Right renal pelvis (tissue), 4 donors: ENCODE data around the gene ITLN2. TPM values are rescaled to one million over a fixed set of nuclear protein-coding genes. Genes with fewer than 3 reads are reported as not detected.
"Not testable (repeated sequence)": the region's sequence is repeated elsewhere in the genome, so short reads cannot be mapped to it uniquely, and the experiment has no call there.

Experiments used
- DNase-seq, 4 donors: peaks; one replicate each; pipeline ENCODE4 v3.0.0-alpha.2; 2013; ENCODE audit warnings: low read depth in 4 of 4, low spot score in 3 of 4, missing footprints in 1 of 4
- polyA plus RNA-seq, 4 donors: library from polyadenylated mRNA; unstranded; fragments of 120-200 nt; gene quantifications; one replicate each; pipeline ENCODE4 v1.2.1, GENCODE V29; 2013; ENCODE audit not compliant: insufficient read length in 4 of 4

ITLN2 gene
- polyA plus RNA-seq, 4 donors: 0.06 TPM; not detected in 3

- no peak for DNase-seq
Measured at GRCh38 chr1:160956966-160957365, 2.4 kb upstream of the ITLN2 start.

DNA sequence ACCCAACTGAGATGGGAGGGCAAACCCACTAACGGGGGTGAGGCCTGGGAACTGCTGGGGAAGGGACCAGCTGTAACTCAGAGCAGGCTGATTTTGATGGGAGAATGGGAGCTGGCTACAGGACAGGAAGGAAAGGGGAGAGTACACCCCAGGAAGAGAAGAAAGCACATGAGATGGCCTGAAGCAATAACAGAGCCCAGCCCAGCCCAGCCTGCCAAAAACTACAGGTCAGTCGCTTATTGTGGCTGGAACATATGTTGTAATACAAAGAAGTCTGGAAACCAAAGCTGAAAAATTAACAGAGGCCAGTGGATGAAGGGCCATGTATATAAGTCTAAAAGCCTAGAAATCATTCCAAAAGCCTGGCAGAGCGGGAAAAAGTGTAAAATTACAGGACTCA is 1.6 kb downstream of the ITLN2 start:
- no peak for DNase-seq

GRCh38 chr1:160952129-160952510 is 2.5 kb downstream of the ITLN2 start:
- DNase-seq: no peak

- DNase-seq: peak; percentile 27 to 37 (median 32)
Measured at GRCh38 chr1:160951443-160952128, 3.0 kb downstream of the ITLN2 start.

DNA sequence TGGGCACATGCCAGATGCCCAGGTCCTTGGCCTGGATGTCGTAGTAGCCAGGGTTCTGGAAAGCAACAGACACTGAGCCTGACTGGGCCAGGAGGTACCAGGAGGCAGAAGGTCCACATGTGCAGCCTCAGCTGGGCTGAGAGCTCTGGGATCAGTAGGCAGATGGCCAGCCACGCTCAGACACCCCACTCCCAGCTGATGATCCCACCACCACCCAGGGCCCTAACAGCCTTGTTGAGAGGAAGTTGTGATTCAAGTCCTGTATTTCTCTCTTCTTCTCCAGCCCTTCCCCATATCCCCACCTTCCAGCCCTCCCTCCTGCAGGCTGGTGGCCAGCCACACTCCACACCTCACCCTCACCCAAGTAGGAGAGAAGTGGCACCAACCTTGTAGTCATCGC is 4.0 kb downstream of the ITLN2 start:
- DNase-seq: no peak

- DNase-seq: no peak
Measured at GRCh38 chr1:160949881-160950280, 4.7 kb downstream of the ITLN2 start.

GRCh38 chr1:160949216-160949880 is 5.3 kb downstream of the ITLN2 start:
- DNase-seq: not testable (repeated sequence)

DNA sequence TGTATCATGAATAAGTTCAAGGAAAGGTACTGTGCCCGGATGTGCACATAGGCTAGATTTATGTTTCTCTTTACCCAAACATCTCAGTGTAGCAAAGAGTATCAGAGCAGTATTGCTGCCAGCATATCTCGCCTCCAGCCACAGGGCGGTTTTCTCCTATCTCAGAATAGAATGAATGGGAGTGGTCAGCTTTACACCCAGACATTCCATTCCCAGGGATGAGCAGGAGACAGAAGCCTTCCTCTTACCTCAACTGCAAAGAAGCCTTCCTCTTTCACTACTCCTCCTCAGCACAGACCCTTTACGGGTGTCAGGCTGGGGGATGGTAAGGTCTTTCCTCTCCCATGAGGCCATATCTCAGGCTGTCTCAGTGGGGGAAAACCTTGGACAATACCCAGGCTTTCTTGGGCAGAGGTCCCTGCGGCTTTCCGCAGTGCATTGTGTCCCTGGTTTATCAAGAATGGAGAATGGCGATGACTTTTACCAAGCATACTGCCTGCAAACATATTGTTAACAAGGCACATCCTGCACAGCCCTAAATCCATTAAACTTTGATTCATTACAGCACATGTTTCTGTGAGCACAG is 7.3 kb downstream of the ITLN2 start:
- DNase-seq: not testable (repeated sequence)

DNA sequence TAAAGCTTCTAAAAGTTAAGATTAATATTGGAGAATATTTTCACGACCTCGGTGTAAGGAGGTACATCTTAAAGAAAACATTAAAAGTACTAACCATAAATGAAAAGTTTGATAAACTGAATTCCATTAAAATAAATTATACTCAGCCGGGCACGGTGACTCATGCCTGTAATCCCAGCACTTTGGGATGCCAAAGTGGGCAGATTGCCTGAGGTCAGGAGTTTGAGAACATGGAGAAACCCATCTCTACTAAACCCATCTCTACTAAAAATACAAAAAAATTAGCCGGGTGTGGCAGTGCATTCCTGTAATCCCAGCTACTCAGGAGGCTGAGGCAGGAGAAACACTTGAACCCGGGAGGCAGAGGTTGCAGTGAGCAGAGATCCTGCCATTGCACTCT is 8.7 kb downstream of the ITLN2 start:
- DNase-seq: not testable (repeated sequence)

- no peak for DNase-seq
Measured at GRCh38 chr1:160945079-160945478, 9.5 kb downstream of the ITLN2 start.

DNA sequence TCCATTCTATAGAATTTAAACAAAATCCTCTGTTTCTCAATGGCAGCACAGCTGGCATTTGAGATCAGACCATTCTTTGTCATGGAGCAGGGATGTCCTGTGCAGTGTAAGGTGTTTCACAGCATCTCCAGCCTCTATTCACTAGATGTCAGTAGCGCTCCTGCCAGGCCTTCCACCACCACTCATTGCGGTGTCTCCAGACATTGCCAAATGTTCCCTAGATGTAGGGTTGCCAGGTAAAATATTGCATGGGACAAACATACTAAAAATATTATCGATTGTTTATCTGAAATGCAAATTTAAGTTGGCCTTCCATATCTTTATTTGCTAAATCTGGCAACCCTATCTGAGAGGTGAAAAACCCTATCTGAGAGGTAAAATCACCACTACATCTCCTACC is 11.7 kb downstream of the ITLN2 start:
- no peak for DNase-seq

DNA sequence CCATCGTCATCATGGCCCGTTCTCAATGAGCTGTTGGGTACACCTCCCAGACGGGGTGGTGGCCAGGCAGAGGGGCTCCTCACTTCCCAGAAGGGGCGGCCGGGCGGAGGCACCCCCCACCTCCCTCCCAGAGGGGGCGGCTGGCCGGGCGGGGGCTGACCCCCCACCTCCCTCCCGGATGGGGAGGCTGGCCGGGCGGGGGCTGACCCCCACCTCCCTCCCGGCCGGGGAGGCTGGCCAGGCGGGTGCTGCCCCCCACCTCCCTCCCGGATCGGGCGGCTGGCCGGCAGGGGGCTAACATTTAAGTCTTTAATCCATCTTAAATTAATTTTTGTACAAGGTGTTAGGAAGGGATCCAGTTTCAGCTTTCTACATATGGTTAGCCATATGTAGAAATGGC is 17.9 kb downstream of the ITLN2 start:
- DNase-seq: not testable (repeated sequence)

GRCh38 chr1:160935527-160936258 is 18.9 kb downstream of the ITLN2 start:
- no peak for DNase-seq

DNA sequence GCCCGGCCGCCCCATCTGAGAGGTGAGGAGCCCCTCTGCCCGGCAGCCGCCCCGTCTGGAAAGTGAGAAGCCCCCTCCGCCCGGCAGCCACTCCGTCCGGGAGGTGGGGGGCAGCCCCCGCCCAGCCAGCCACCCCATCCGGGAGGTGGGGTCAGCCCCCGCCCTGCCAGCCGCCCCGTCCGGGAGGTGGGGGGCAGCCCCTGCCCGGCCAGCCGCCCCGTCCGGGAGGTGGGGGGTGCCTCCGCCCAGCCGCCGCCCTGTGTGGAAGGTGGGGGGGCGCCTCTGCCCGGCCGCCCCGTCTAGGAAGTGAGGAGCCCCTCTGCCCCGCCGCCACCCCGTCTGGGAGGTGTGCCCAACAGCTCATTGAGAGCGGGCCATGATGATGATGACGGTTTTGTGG is 21.3 kb downstream of the ITLN2 start:
- DNase-seq: not testable (repeated sequence)

DNA sequence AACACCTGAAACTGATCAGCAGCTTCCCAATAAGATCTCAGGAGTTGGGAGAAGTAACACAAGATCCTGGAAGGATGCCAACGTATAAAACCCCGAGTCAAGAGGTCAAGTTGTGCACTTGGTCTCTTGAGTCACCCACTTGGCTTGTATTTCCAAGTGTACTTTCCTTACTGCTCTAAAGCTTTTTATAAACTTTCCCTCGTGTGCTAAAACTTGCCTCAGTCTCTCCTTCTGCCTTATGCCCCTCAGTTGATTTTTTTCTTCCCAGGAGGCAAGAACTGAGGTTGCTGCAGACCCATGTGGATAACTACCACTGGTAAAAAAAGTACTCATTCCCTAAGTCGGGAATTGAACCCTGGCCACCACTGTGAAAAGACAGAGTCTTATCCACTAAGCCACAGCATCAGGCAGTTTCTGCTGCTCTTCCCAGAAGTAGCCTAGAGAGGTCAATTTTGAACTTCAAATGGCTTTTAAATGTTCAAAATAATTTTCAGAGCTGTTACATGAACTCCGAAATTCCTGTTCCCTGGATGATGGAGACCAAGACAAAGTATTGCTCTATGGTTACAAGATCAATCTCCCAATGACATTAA is 28.9 kb downstream of the ITLN2 start:
- no peak for DNase-seq

DNA sequence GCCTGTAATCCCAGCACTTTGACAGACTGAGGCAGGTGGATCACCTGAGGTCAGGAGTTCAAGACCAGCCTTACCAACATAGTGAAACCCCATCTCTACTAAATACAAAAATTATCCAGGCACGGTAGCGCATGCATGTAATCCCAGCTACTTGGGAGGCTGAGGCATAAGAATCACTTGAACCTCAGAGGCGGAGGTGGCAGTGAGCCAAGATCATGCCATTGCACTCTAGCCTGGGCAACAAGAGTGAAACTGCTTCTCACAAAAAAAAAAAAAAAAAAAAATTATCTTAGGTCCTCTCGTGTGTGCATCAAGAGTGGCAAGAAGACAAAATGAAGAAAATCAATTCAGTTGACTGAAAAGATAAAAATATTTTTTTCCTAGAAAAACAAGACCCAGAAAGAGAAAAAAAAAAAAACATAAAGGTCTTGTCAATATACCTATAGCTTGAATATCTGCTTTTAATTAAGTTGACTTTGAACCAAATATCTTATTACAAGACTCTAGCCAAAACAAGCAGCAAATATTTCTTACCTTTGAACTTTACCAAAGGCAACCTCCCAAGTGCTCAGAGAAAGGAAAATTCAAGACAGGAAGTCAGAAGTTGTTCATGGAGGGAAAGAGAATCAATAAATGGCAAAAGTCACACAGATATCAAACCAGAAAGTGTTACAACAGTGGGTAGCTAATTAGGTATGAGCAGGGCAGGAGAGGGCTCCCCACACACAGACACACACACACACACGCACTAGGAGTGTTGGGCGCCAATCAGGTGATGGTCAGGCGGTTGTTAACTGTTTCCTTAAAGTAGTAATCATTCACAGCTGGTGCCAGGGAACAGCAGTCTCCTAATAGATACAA is 29.6 kb downstream of the ITLN2 start:
- DNase-seq: no peak

GRCh38 chr1:160916666-160917065 is 37.9 kb downstream of the ITLN2 start:
- DNase-seq: no peak

- not testable (repeated sequence) for DNase-seq
Measured at GRCh38 chr1:160913229-160913628, 41.4 kb downstream of the ITLN2 start.

DNA sequence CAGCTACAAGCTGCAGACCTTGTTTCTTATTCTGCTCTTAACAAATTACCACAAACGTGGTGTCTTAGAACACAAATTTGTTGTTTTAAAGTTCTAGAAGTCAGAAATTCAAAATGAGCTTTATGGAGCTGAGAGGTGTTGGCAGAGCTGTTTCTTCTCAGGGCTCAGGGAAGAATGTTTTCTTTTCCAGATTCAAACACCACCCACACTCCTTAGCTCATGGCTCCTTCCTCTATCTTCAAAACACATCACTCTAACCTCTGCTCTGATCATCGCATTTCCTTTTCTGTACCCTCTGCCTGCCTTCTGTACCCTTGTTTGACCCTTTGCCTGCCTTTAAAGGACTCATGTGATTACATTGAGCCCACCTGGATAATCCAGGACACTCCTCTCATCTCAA is 42.7 kb downstream of the ITLN2 start:
- DNase-seq: no peak

DNA sequence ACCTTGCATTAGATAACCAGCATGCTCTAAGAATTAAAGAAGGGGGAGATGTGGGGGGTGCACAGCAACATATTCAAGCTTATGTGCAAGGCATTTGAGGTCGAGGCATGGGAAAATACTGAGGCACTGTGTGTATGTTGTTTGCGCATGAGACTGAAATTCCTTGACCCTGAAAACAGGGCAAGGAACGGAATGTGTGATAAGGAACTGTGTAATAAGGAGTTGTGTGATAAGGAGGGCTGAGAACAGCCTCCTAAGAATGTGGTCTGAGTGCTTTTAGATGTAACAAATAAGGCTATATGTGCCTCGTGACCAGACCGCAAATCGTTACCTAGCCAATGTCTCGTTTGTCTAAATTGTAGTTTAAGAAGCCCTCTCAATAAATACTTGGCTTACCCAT is 43.2 kb downstream of the ITLN2 start:
- no peak for DNase-seq
